OCI-LY3 (cell line): Measurements from ENCODE around the gene GCM1.

ENCODE experiments used
- EZH2phosphoT487 ChIP-seq: fragments of 200-600 bp; shearing (Covaris generic); IDR thresholded peaks from 2 replicates; pipeline ENCODE4 v1.6.1; 2018; ENCODE audit warnings: antibody characterized with exemption, mixed run types, low read depth
- TF ChIP-seq, protein P1 (sequence below): fragments of 200-600, 300-600 bp; sonication (generic); IDR thresholded peaks from 2 replicates; pipeline ENCODE4 v1.5.1; 2014; ENCODE audit warnings: antibody characterized with exemption, low read length, low read depth

DNA sequence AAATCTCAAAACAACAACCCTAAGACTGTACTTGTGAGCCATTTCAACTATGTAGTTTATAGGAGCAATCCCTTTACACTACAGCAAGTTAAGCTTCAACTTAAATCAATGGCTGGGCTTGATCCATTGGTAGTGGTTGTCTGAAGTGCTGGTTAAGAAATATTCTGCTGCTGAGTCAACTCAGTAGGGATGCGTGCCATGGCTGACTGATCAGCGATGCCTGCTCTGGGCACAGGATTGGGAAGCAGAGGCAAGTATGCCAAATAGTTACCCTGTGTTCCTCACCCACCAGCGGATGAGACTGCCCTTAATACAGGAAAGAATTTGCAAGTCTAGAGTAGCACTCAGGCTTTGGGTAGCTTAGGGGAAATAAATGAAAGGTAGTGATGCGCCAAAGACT is 41.5 kb downstream of the GCM1 start:
- TF ChIP-seq, protein P1, sequence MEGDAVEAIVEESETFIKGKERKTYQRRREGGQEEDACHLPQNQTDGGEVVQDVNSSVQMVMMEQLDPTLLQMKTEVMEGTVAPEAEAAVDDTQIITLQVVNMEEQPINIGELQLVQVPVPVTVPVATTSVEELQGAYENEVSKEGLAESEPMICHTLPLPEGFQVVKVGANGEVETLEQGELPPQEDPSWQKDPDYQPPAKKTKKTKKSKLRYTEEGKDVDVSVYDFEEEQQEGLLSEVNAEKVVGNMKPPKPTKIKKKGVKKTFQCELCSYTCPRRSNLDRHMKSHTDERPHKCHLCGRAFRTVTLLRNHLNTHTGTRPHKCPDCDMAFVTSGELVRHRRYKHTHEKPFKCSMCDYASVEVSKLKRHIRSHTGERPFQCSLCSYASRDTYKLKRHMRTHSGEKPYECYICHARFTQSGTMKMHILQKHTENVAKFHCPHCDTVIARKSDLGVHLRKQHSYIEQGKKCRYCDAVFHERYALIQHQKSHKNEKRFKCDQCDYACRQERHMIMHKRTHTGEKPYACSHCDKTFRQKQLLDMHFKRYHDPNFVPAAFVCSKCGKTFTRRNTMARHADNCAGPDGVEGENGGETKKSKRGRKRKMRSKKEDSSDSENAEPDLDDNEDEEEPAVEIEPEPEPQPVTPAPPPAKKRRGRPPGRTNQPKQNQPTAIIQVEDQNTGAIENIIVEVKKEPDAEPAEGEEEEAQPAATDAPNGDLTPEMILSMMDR: no peak
- no peak for TF ChIP-seq EZH2phosphoT487
